Measurements from ENCODE around the gene RBP4.

The RBP4 gene

DNA sequence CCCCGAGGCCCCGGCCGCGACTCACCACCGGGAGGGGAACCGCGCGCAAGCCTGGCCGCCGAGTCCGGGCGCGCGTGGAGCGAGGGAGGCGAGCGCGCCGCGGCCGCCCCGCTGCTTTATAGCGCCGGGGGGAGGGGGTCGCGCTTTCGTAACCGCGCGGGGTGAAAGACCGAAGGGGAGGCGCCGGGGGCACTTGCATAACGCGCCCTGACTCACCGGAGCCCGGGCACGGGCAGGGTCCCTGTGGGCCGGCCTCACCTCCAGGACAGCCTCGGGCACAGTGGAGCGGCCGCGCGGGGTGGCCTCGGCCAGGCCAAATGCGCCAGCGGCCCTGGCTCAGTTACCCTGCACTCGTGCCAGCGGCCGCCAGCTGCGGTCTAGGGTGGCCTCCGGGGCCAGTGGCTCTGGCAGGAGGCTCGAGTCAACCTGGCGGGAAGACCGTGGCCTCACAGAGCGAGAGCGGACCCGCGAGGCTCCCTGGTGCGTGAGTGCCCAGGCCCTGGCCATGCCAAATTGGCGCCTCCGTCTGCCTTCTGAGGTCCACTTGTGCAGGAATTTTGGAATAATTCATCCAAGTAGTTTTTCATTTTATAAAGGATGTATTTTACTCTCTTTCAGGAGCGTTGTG is at the start of gene RBP4:
RBP4 (minus strand) TSS at position 90 of the 628 bp plus-strand sequence. CDS start 207 bp downstream, outside the sequence.
- DNase-seq: peak; percentile 7

DNA sequence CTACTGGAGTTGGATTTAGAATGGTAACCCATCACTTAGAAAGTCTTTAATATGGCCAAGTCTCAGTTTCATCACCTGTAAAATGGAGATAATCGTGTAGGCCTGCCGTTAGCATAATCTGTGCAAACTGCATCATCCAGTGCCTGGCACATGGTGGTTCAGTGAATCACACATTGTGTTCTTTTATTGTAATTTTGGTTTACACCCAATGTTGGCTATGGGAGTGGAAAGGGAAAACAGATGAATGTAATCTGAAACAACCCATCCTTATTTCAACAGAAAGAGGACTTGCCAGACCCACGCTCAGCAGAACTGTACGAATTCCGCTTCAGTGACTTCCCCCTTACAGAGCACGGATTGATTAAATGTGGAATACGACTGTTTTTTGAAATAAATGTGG is 38.8 kb upstream of the RBP4 start:
- DNase-seq: no peak

DNA sequence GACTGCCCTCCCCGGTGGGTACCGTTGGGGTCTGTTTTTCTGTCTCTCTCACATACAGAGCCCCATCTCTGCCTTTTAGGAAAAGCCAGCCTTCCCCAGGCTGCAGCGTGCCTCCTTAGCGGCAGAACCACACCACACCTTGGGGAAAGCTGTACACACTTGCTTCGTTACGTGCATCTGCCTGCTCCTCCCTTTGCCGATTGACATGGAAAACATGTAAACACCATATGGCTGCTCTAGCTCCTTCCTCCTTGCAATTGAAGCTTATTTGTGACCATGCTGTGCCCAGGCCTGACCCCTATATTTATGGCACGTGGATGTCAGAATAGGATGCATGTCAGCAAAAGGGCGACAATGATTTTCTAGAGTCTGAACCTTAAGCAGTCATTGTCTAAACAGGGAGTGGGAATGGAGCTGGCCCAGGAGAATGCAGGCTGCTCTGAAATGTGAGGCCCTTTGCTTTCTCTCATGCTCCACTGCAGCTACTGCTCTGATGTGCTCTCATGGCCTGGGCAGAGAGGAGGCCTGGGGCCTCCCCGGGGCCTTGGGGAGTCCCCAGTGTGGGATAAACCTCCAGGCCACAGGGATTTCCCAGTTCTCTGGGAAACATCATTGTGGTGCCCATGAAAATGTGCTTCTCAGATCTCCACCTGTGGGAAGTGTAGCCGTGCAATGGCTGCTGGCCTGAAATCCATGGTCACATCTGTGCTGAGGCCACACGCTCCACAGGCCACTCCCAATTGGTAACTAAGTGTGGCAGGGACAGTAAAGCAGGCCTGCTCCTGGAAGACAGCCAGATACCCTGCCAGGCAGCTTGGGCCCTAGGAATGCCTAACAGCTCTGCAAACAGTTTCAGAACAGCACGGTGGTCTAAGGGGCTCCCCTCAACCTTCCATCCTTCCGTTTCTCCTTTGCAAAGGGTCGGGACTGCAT is 29.9 kb upstream of the RBP4 start:
- no peak for DNase-seq

- DNase-seq: no peak
Measured at GRCh38 chr10:93629647-93630305, 28.7 kb upstream of the RBP4 start.

GRCh38 chr10:93628858-93629257 is 27.8 kb upstream of the RBP4 start:
- DNase-seq: no peak

DNA sequence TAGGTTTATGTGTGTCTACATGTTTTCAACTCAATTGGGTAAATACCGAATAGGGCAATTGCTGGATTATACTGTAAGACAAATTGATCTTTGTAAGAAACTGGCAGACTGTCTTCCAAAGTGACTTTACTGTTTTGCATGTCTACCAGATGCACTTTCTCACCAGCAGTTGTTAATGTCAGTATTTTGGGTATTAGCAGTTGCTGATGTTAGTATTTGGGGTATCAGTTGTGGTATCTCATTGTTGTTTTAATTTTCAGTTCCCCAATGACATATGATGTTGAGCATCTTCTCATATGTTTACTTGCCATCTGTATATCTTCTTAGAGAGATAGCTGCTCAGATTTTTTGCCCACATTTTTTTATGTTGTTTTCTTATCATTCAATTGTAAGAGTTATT is 21.9 kb upstream of the RBP4 start:
- no peak for DNase-seq

GRCh38 chr10:93620925-93621324 is 19.9 kb upstream of the RBP4 start:
- no peak for DNase-seq

GRCh38 chr10:93615576-93616235 is 14.7 kb upstream of the RBP4 start:
- DNase-seq: peak; percentile 25

DNA sequence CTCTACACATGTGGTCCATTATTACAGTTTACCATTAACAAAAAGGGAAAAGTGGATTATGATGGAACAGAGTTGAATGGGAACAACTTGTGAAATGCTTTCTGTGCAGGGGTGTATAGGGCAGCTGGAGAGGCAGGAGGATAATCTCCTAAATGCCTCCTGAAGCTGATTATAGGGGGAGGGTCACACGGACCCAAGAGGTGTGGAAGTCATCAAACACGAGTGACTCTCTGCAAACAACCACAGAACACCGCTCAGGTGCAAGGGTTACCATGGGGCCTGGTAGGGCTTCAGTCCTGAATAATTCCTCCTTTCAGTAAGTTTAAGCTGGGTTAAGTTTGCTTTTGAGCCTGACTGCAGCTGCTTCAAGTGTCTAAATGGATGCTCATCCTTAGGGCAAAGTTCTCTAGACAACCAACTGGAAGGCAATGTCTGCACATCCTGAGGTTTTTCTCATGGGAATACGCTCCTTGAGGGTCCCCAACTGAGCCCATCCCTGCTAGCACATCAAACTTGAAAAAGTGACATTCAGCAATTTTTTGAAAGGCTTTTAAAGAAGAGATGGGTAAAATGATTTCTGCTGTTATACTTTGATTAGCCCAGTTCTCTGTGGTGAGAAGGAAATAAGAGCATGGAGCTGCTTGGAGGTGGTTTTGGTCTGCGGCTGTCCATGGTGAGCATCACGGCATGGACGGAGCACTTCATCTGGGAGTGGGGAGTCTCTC is 13.2 kb upstream of the RBP4 start:
- DNase-seq: no peak

- DNase-seq: no peak
Measured at GRCh38 chr10:93613126-93613525, 12.1 kb upstream of the RBP4 start.

GRCh38 chr10:93612311-93612710 is 11.3 kb upstream of the RBP4 start, which contains the start of gene PDE6C:
Gene PDE6C, plus strand, starts transcription at chr10:93612537. Its CDS starts 189 bp downstream, at chr10:93612726.
- no peak for DNase-seq

DNA sequence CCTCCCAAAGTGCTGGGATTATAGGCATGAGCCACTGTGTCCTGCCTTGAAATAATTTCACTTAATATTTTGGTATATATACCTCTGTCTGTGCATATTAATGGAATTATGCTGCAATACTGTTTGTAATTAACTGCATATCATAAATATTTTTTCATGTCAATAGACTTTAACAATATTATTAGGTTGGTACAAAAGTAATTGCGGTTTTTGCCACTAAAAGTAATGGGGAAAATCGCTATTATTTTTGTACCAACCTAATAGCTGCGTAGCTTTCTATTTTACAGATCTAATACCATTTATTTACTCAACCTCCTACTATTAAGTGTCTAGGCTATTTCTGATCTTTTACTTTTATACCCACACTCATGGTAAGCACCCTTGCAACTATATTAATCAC is 7.4 kb upstream of the RBP4 start:
- DNase-seq: no peak

DNA sequence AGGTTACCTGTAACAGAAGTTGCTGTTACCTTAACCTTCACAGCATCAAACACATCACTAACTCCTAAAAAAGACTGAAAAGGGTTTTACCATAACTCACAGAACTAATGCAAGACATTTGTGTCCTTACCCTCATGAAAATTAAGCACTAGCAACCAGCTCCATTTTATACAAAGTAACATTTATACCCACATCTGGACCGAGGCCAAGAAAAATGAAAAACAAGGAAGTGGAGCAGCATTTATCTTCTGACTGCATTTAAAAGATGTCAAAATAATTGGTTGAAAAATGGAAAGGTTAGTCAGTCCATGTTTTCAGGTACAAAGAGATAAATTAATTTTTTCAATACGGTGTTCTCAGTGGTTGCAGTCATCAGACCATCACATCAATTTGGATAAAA is 3.1 kb upstream of the RBP4 start:
- peak; percentile 11 for DNase-seq

- DNase-seq: no peak
Measured at GRCh38 chr10:93603023-93603422, 2.0 kb upstream of the RBP4 start.

- no peak for DNase-seq
Measured at GRCh38 chr10:93601774-93602162, 733 bp upstream of the RBP4 start.

- peak; percentile 8 for DNase-seq
Measured at GRCh38 chr10:93600446-93601145, 439 bp downstream of the RBP4 start.

DNA sequence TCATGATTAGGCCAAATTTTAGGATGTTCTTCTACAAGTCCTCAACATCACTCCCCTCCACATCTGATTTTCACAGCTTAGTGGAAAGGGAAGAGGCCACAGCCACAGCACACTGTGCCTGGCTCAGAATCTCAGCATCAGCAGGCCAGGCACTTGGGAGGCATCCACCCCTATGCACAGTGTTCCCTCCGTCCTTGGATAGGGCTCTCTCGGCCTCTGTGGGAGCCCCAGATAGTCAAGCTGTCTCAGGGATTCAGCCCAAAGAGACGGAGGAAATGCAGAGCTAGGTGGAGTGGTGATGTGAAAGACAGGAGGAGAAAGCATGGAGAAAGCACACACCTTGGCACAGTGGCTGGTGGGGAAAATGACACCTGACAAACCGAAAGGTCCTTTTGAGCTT is 1.3 kb downstream of the RBP4 start:
- DNase-seq: no peak

GRCh38 chr10:93599335-93599734 is 1.7 kb downstream of the RBP4 start:
- DNase-seq: no peak

- DNase-seq: peak; percentile 31
Measured at GRCh38 chr10:93598157-93598556, 2.9 kb downstream of the RBP4 start.

DNA sequence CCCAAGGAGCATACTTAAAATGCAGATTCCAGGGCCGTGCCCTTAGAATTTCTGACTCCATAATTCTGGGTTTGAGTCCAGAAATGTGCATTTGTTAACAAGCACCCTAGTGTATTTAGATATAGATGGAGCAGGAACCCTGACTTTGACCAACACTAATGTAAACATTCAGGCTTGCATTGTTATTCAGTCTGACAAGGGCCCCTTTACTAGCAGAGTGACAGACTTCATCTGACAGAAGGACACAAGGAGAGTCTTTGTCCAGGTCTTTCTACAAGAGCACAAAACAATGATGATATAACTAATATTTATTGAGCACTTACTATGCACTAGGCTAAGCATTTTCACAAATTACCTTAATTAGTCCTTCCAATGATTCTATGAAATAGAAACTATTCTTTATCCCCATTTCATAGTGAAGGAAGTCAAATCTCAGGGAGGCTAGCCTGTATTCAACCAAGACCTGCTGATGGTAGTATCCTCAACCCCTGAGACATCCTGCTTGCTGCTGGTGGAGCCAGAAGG is 3.9 kb downstream of the RBP4 start:
- DNase-seq: no peak

DNA sequence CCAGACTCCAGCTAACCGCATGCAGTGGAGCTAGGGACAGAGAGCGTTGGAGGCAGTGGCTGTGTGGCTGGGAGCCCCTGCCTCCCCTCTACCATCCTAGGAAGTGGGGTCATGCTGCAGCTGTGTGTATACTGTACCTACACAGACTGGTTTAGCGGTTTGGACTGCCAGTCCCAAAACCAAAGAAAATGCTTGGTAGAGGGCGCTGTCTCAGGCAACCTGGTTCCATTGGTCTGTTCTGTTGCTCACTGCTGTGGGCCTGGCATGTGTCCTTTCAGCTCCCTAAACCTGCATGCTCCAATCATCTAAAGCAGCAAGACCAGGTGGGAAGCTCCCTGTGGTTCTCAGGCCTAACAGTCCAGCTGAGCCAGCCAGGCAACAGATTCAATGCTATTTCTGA is 4.5 kb downstream of the RBP4 start:
- no peak for DNase-seq

Measured in suppressor macrophage treated with lipopolysaccharide for 4 hours (primary cell).